ENCODE results near the gene APC.

APC gene

GRCh38 chr5:112717506-112718082 lies 20.1 kb upstream of the APC start:
- DNase-seq, result no peak

- DNase-seq, result no peak
Observed at GRCh38 chr5:112718344-112718743, 19.3 kb upstream of the APC start.

GRCh38 chr5:112720576-112720975 lies 17.1 kb upstream of the APC start:
- DNase-seq, result no peak

GRCh38 chr5:112724901-112725300 lies 12.8 kb upstream of the APC start:
- DNase-seq, result no peak

- DNase-seq, result no peak
Observed at GRCh38 chr5:112729630-112730029, 8.1 kb upstream of the APC start.

GRCh38 chr5:112732131-112732530 lies 5.6 kb upstream of the APC start:
- no peak for DNase-seq

- DNase-seq, result no peak
Observed at GRCh38 chr5:112733586-112733985, 4.1 kb upstream of the APC start.

GRCh38 chr5:112734597-112734996 lies 3.1 kb upstream of the APC start:
- DNase-seq, result no peak

- no peak for DNase-seq
Observed at GRCh38 chr5:112735702-112736101, 2.0 kb upstream of the APC start.

- no peak for DNase-seq
Observed at GRCh38 chr5:112737070-112737462, 619 bp upstream of the APC start.

DNA sequence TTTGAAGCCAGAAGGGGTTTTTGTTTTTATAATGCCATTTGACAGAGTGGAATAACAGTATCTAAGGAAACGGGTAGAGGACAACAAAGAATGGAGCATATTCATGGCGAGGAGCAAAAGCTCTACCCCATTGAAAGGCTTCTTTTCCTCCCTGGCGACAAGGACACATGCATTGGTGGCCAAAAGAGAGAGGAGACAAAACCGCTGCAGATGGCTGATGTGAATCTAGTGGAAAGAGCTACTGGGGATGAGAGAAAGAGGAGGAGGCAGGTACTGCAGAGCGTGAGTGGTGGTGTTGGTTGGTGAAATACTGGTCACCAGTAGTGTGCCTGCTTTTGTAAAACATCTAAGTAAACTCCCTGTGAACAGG lies 491 bp downstream of the APC start:
- no peak for DNase-seq

DNA sequence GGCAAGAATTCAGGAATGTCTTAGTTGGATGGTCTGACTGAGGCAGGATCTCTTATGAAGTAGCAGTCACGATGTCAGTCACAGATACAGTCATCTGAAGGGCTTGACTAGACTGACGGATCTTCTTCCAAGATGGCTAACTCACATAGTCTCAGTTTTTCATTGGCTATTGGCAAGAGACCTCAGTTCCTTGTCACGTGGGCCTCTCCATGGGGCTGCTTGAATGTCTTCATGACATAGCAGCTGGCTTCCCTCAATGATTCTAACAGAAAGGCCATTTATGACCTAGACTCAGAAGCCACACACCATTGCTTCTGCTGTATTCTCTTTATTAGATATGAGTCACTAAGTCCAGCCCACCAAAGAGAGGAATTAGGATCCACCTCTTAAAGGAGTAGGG lies 4.7 kb downstream of the APC start:
- DNase-seq, result no peak

DNA sequence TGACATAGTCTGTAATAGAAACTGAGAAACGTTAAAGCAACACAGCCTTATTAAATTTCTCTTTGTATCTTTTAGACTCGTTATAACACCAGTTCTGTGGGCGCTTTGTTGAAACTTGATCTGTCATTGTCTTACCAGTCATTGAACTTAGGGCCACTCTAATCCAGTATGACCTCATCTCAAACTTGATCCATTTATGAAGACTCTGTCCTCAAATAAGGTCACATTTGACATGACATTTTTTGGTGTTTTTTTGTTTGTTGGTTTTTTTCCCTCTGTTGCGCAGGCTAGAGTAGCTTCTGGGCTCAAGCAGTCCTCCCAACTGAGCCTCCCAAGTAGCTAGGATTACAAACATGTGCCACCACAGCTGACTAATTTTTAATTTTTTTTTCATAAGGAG lies 5.9 kb downstream of the APC start:
- no peak for DNase-seq

GRCh38 chr5:112752335-112752734 lies 14.7 kb downstream of the APC start:
- DNase-seq, result no peak

DNA sequence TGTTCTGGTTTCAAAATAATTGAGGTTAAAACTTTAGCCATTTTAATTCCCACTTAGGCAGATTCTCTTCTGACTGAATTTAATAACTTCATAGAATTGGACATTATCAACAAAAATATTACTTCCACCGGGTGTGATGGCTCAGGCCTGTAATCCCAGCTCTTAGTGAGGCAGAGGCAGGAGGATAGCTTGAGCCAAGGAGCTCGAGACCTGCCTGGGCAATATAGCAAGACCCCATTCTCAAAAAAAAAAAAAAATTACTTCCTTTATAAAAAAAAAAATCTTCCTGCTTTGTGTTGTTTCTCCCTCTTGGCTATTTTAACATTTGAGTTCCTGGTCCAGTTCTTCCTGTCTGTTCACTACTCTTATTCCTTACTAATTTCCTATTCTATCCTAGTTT lies 18.0 kb downstream of the APC start:
- DNase-seq, result no peak

- DNase-seq, result no peak
Observed at GRCh38 chr5:112757468-112758208, 20.0 kb downstream of the APC start.

DNA sequence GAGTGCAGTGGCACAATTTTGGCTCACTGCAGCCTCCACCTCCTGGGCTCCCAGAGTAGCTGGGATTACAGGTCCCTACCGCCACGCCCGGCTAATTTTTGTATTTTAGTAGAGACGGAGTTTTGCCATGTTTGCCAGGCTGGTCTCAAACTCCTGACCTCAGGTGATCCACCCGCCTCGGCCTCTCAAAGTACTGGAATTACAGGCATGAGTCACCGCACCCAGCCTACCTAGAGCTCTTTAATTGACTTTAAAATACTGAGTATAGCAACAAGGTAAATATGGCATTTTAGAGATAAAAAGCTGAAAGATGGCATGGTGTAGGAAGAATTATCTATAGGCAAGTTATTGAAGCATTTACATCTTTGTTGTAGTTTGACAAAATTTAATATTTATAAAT lies 21.0 kb downstream of the APC start:
- no peak for DNase-seq

- no peak for DNase-seq
Observed at GRCh38 chr5:112762113-112762810, 24.6 kb downstream of the APC start.

GRCh38 chr5:112763165-112763564 lies 25.5 kb downstream of the APC start:
- no peak for DNase-seq

GRCh38 chr5:112772124-112772523 lies 34.4 kb downstream of the APC start:
- no peak for DNase-seq

GRCh38 chr5:112776301-112776856 lies 38.7 kb downstream of the APC start:
- DNase-seq, result no peak

GRCh38 chr5:112779531-112779930 lies 41.8 kb downstream of the APC start:
- no peak for DNase-seq

- DNase-seq, result no peak
Observed at GRCh38 chr5:112784726-112785125, 47.0 kb downstream of the APC start.

DNA sequence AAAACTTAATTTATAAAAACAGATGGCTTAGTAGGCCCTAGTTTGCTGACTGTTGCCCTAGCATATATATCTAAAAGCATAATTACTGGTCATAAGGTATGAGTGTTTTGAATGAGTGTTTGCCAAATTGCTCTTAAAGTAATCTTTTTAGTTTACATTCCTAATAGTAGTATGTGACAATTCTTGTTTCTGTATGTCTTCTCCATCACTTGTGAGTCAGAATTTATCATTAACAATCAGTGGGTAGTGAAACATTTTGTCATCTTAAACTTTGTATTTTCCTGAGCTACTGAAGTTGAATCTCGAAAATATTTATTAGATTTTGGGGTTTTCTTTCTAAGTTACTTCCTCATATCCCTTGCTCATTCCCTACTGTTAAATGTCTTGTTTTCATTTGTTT lies 49.6 kb downstream of the APC start:
- no peak for DNase-seq

All from 8988T (cell line).